Stimulated activated naive CD8-positive, alpha-beta T cell treated with anti-CD3 and anti-CD28 coated beads, Interleukin-15, Interleukin-2, amounts not matched to agents 100 U/mL and 50 U/mL, for 24 hours (primary cell): ENCODE results near the gene CDKAL1.
"Not testable (repeated sequence)": the region's sequence is repeated elsewhere in the genome, so short reads cannot be mapped to it uniquely, and the experiment has no call there.

Experiments used
- ATAC-seq: fragments of 150-1000 bp; cut with Tn5 transposase; one replicate; pipeline ENCODE4 v1.10.0; 2021
- DNase-seq: peaks from one replicate; pipeline ENCODE4 v3.0.0; 2021

Gene CDKAL1

DNA sequence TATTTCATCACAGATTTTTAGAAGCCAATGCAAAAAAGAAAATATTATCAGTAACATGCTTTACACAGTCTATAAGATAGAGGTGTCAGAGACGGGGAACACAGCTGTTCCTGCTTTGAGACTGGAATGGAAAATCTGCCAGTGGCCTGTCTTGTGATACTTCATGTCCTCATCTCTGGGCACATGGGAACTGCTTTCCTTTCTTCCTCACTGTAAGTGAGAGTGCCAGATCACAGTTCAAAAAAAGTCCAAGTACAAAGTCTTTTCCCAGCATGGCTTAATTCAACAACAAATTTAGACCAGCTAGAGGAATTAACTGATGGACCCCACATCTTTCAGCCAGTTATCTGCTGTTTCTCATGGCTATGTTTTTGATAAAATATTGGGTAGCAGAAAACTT is 490.4 kb downstream of the CDKAL1 start:
- DNase-seq (no peak), ATAC-seq (no peak)

DNA sequence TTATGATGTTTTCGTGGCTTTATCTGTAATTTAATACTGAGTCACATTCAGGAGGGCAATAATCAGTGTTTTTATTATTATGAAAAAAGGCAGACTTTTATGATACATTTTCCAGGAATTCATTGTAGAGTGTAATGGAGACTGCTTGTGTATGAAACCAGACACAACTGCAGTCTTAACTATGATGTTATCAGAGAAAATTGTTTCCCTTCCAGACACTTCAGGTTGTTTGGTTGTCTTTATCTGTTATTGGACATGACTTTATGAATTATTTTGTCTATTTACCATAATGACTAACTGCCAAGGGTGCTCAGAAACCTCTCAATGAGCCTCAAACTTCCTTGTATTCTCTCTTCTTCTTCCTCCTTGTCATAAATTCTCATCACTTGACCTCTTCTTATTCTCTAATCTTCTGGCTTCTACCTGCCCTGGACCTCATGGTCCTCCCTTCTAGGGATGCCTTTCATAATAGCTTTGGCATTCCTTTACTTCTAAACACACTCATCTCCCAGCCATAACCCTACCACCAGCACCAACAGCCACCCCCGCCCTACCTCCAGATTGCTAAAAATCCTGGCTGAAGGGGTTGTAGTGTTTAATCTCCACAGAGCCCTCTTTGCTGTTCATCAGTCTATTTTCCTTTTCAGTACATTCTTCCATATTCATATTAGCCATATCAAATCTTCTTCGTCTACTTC is 492.5 kb downstream of the CDKAL1 start:
- DNase-seq (no peak), ATAC-seq (no peak)

DNA sequence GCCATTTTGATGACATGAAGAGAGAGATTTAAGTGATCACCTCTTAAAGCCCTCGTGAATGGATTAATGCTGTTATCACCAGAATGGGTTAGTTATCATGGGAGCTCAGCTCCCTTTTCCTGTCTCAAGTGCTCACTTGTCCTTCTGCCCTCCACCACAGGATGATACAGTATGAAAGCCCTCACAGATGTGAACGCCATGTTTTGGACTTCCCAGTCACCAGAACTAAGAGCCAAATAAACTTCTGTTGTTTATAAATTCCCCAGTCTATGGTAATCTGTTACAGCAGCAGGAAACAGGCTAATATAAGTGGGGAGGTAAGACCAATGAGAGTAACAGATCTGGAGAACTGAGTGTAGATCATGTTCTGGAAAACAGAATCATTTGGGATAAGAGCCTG is 493.2 kb downstream of the CDKAL1 start:
- DNase-seq, result no peak
- ATAC-seq, result no peak

DNA sequence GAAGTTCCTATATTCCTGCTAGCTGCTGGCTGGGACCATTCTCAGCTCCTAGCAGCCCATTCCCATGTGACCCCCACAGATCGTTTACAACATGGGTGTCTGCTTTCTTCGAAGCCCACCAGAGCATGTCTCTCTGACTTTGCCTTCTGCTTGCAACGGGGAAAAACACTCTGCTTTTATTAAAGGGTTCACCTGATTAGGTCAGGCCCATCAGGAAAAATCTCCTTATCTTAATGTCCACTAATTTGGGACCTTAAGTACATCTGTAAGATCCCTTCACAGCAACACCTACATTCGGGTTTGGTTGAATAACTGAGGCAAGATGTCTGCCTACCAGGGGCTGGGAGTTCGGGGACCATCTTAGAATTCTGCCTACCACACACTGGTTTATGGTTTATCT is 496.9 kb downstream of the CDKAL1 start:
- no peak for ATAC-seq
- no peak for DNase-seq

DNA sequence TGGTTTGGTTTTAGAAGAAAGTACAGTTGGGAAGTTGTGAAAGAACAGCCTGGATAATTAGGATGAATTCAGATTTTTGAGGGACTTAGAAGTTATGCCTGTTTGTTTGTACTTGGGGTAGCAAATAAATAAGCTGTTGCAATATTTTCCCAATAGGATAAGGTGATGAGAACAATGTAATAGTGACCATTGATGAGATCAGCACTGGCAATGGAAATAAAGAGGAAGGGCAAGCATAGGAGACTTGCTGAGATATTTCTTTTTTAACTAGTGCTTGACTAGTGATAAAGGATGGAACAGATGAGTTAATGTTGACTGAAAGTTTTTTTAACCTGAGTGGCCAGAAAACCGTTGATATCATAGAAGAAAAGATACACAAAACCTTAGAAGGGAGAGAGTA is 498.8 kb downstream of the CDKAL1 start:
- ATAC-seq (no peak), DNase-seq (no peak)

DNA sequence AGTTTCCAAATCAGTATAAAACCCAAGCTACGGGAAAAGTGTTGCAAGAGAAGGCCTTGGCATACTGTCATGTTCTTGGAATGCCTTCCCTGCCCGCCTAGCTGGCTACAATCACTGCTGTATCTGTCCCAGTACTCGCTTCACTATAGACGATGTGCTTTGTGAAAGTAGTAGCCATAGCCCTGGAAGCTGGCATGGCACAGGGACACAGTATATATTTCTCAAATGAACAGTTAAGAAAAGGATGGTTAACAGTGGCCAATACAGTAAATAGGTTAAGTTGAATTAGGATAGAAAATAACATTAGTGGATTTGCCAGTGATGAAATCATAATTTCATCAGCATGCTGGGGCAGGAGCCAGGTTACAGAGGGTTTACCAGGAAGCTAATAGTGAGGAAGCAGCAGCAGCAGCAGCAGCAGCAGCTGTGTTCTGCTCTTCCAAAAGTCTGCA is 499.3 kb downstream of the CDKAL1 start:
- DNase-seq (no peak), ATAC-seq (no peak)

DNA sequence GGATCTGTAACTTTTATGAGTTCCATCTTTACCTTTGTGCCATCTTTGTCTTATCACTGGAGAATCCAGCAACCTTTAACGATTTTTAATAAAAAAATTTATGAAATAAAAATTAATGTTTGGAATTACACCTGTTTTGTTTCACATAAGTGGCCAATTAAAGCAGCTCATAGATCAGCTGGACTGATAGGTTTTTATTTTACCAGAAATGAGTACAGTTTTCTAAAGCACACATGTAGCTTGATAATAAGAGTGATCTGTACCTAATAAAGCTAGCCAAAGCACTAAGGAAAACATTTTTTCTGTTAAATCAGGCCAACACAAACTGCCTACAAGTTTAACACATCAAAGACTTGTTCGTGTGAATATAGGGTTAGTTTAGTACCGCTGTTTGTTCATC is 500.1 kb downstream of the CDKAL1 start:
- DNase-seq, result no peak
- ATAC-seq, result no peak

DNA sequence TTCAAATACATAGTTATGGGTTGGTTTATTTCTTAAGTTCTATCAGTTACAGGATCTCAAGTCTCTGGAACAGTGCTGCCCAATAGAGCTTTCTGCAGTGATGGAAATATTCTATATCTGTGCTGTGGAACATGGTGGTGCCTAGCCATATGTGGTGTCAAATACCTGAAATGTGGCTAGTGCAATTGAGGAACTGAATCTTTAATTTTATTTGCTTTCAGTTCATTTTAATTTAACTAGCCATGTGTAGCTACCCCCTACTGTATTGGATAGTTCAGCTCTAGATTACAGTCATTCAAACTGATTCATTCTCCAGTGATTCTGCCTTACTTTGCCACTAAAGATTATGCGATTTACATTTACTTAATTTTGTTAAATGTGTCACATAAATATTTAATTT is 503.2 kb downstream of the CDKAL1 start:
- DNase-seq, result no peak
- no peak for ATAC-seq

DNA sequence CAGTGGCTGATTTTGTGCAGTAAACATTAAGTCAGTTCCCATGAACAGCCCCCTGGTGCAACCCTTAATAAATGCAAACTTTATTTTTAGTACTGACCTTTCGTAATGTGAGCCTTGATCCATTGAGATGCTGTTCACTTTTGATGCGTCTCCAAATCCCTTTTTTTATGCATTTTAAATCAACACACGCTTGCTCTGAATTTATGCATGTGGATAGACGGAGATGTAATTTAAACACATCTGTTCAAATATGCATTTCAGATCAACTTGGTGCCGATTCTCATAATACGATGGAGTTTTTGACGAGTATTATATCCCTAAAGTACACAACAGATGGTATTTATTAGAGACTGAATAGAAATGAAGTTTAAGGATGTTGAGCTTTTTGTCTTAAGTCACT is 505.7 kb downstream of the CDKAL1 start:
- ATAC-seq (no peak), DNase-seq (no peak)

DNA sequence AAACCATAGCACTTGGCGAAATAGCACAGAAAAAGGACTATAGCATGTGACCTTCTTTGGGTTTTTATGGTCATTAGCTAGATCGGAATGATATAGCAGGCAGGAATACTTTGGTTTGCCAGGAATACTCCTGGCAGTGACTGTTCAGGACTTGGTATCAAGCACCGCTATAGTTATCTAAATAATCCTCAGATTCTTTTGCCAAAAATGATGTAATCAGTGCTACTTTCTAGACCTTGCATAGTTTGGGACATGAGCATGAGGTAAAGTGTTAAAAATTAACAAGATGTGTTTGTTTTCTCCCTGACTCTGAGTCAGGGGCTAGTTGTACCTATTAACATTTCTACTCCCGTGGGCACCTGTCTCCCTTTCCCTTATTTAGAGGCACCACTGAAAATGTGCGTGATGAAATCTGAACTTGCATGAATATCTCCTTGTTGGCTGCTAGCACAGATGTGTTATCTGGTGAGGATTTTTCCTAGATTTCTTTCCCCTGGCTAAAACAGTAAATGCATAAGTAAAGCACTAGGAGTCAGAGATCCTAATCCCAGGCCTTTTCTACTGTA is 511.0 kb downstream of the CDKAL1 start:
- no peak for DNase-seq
- ATAC-seq, result no peak

DNA sequence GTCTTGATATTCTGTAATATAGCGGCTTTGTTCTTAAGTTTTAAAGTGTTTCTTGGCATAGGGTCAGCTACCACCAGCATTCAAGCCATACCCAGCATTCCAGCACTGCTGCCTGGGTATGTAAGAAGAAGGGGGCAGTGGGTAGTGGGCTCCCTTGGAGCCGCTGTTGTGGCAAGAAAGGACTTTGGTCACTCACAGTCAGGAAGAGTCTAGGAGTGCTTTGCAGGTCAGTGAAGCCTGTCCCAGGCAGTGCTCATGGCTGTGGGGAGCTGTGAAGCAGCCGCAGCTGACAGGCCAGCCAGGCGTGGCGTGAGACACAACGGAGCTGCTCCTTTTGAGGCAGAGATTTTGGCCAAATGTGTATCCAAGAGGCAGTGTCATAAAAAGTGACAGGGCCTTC is 512.0 kb downstream of the CDKAL1 start:
- no peak for DNase-seq
- no peak for ATAC-seq

DNA sequence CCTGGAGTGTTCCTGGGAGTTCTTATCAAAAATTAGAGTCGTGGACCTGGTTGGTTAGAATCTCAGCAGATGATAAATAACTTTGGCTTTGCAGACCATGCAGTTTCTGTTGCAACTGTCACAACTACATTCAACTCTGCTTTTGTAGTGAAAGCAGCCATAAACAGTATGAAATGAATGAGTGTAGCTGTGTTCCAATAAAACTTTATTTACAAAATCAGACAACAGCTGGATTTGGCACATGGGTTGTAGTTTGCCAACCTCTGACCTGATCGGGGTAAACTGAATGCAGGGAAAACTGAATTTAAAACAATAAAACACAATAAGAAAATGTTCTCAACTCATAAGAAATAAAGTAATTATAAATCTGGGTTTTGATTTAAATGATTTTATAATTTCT is 513.8 kb downstream of the CDKAL1 start:
- no peak for DNase-seq
- no peak for ATAC-seq

DNA sequence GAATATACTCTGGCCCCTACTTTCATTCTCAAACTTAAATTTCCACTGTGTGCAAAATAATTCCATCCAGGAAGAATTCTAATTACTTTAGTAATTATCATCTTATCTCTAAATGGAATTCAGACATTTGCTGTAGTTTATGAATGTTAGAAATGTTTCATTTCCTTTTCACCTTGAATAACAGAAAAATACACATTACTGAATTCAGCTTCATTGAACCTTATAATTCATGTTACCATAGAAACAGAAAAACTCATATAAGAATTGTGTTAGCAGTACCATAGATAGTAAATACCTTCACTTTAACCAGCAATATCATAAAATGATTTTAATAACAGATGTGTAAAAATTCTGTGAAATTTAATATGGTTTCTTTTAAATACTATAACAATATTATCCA is 514.9 kb downstream of the CDKAL1 start:
- no peak for DNase-seq
- ATAC-seq, result no peak

DNA sequence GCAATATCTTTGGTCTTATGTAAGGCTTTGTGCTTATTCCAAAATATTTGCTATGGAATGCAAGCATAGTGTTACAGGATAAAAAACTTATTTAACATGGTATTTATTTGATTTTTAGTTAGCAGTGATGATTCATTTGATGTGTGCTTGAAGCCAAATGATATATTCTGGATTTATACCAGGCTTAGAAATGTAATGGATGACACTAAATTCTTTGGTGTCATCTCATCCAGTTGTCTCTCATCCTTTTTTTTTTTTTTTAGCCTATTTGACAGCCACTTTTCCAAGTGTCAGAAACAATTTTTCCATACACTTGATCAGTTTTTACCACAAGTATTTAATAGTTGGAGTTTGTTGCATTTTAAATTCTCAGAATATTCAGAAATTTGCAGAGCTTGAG is 515.3 kb downstream of the CDKAL1 start:
- DNase-seq (no peak), ATAC-seq (no peak)

DNA sequence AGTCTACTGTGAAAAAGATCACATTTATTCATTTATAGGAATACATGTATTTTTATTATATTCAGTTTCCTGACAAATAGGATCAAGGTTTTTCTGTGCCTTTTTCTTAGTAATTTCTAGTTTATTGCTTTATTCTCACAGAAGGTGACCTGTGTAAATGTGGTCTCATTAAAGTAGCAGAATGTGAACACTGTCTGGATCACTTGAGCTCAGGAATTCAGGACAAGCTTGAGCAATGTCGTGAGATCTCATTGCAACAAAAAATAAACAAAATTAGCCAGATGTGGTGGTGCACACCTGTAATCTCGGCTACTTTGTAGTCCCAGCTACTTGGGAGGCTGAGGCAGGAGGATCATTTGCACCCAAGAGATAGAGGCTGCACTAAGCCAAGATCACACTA is 516.7 kb downstream of the CDKAL1 start:
- DNase-seq, result no peak
- no peak for ATAC-seq

DNA sequence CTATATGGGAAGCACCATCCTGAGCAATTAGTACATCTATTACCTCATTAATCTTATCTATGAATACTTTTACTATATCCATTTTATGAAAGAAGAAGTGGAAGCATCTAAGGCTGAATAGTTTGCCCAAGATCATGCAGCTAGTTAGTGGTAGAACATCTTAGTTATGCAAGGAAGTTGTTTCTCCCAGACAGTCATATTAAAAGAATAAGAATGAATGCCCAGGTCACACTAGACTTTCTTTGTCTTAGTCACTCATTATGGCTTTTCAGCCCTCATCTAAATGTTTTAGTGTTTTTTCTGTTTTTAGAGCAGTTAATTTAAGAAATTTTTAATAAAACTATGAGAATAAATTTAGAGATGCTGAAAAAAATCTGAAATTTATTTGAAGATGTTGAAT is 517.5 kb downstream of the CDKAL1 start:
- ATAC-seq (no peak), DNase-seq (no peak)

DNA sequence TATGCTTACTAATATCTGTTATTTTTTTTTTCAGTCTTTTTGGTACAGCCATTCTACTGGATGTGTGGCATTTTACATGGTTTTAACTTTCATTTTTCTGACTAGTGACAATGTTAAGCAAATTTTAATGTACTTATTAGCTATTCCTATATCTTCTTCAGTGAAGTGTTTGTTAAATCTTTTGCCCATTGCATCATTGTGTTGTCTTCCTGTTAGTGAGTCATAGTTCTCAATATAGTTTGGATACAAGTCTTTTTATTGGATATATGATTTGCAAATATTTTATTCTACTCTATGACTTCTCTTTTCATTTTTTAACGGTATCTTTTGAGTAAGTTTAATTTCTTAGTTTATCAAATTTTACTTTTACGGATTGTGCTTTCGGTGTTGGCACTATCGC is 519.4 kb downstream of the CDKAL1 start:
- DNase-seq, result no peak
- no peak for ATAC-seq

DNA sequence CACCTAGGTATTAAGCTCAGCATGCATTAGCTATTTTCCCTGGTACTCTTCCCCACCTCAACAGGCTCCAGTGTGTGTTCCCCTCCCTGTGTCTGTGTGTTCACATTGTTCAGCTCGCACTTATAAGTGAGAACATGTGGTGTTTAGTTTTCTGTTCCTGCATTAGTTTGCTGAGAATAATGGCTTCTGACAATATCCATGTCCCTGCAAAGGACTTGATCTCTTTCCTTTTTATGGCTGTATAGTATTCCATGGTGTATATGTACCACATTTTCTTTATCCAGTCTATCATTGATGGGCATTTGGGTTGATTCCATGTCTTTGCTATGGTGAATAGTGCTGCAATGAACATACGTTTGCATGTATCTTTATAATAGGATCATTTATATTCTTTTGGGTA is 521.2 kb downstream of the CDKAL1 start:
- DNase-seq, ATAC-seq: not testable (repeated sequence)

DNA sequence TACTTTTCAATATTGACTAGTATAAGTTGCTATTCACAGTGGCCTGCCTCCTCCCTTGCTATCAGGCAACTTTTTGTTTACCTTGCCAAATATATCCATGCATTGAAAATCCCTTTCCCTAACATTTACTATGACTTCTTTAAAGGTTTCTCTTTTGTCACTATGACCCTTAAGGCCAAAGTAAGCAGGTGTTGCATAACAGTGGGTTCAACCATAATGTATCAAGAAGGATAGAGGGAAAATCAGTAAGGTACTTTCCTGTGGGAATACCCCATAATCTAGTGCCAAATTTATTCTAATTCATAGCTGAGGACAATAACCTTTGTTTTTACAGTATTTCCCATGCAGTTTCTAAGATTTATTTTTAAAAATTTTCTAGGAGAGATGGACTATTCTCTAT is 527.6 kb downstream of the CDKAL1 start:
- no peak for DNase-seq
- ATAC-seq, result no peak

DNA sequence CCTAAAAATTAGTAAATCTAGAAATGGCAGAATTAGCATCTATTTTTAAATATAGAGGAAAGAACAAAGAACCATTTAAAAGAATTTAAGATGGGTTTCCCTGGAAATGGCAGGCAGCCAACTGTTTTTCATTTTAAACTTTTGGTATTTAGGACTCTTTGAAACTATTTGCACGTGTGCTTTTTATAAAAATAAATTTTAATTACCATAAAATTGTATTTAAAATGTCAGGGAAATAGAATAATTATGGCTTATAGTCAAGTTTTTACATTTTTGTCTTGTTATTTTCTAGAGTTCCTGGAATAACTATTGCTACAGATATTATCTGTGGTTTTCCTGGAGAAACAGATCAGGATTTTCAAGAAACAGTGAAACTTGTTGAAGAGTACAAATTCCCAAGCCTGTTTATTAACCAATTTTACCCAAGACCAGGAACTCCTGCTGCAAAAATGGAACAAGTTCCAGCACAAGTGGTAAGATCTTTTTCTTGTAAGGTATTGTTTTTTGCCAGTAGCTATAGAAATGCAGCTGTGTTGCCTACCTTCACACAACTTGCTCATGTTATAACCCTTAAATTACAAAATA is 530.6 kb downstream of the CDKAL1 start:
- ATAC-seq (no peak), DNase-seq (no peak)

DNA sequence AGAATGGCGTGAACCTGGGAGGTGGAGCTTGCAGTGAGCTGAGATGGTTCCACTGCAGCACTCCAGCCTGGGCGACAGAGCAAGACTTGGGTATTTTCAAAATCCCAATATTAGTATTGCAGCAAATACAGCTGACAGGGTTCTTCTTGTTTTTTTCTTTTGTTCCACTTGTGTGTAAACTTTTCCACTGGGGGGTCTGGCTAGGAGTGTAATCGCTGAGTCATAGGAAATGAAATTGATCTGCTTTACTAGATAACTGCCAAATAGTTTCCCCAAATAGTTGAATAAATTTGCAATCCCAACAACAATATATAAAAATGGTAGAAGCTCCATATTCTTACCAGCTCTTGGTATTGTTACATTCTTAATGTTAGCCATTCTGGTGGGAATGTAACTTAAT is 533.3 kb downstream of the CDKAL1 start:
- no peak for DNase-seq
- no peak for ATAC-seq

DNA sequence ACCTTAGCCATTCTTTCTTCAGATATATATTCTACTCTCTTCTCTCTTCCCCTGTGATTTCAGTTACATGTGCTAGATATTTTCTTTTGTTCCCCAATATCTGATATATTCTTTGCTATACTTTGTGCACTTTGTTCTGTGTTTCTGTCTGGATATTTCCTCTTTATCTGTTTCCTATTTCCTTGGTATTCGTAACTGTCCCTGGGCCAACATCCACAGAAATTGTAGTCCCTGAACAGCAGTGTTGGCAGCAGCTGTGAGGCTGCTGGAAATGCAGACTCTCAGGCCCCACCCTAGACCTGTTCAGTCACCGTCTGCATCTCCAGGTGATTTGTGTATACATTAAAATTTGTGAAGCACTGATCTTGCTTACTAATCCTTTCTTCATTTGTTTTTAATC is 536.4 kb downstream of the CDKAL1 start:
- DNase-seq (no peak), ATAC-seq (no peak)

DNA sequence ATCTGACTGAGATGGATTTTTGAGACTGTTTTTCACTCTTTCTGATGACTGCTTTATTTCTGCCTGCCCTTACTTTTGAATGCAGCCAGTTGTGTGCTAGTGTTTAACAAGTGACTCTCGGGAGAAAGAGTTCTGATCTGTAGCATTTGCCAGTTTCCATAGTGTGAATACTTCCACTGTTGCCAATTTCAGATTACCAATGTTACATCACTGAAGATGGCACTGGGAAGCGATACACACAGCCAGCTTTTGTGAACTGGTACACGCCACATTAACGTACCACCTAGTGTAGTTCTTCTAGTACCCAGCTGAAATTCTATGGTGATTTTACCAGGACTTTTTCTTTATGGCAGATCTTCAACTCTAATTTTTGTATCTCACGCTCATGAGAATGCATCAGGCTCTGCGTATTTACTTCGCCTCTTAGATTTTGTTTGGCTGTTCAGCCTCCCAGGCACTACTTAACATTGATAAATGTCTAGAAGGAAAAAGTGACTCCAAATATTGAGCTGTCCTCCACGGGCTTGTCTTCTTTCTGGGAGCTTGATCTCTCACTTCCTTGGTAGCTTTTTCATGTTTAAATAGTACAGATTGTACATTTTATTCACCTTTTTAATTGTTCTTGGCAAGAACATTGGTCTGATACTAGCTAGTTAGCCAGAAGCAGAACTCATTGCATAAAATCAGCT is 537.7 kb downstream of the CDKAL1 start:
- no peak for ATAC-seq
- DNase-seq, result no peak
